IPS DF 4.7 (cell line): ENCODE results near the gene MRAS.
"Not testable (repeated sequence)": the region's sequence is repeated elsewhere in the genome, so short reads cannot be mapped to it uniquely, and the experiment has no call there.

Experiments
- DNase-seq: peaks from one replicate; pipeline ENCODE4 v3.0.0-alpha.2; 2013; ENCODE audit warnings: low spot score; ENCODE audit errors: extremely low read depth

Gene MRAS

DNA sequence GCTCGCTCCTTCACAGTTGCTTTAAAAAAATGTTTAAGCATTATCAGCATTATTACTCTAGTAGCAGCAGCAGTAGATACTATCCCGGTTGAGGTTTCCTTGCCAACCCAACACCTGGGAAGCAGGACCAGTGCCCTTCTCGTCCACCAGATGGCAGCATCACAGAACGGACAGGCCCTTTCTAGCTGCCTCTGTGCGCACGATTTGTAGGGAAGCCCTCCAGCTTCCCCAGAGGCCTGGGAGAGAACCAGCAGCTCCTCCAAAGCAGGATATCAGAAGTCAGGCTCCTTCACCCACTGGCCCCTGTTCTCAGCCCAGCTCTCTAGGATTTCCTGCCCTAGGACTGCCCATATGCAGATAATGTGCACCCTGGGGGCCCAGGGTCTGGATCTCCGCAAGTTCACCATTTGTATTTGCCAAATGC is 69.2 kb downstream of the MRAS start:
- peak; percentile 84 for DNase-seq

DNA sequence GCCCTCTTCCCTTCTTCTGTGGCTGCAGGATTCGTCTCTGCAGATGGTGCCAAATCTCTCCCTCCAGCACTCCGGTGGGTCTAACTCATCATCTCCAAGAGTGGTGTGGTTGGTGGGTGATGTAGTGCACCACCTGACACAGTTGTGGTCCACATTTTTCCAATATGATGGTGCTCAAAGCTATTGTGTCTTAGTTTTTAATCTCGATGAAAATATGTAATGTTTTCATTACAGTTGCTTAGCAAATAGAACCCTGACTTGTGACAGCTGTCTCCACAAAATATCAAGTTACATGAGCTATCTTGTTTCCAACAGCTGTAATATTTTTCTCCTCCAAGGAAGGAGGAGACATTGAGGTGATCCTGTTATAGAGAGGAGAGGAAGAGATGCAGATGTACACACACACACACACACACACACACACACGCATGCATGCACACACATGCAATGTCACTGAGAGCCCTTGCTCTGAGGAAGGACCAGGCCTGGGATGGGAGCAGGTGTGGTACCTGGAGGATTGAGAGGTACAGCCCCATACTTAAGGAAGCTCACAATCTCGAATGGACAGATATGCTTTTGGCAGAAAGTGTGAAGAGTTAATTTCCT is 70.3 kb downstream of the MRAS start:
- no peak for DNase-seq

DNA sequence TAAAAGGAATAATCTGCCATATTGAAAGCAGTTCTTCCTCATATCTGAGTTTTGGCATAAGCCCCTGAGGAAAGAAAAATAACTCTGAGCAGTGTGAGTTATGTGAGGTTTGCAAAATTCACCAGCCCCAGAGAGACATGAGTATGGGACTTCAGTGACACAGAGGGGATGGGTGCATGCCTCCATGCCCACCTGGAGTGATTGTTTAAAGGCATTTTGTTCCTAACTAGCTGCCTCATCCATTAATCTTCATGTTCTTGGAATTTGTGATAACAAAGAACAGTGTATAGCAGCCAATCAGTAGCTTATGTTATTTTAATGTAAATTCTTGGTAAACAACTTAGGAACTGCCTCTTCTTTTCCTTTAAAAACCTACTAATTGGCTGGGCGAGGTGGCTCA is 74.9 kb downstream of the MRAS start:
- no peak for DNase-seq

DNA sequence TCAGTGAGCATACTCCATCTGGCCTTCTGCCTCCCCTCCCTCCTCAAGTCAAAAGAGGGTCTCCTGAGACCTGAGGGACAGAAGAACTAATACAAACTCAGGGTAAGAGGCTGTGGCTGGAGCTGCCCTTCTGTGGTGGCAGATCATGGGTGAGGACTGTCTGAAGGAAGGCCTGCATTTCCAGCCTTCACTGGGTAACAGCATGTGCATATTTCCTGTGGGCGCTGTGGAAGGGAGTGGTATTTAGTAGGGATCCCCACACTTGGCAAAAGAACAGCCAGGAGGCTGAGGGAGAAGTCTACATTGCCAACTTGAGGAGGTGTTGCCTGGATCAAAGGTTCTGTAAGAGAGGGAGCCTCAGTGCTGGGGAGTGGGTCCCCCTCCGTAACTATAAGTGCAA is 75.9 kb downstream of the MRAS start:
- DNase-seq = no peak

DNA sequence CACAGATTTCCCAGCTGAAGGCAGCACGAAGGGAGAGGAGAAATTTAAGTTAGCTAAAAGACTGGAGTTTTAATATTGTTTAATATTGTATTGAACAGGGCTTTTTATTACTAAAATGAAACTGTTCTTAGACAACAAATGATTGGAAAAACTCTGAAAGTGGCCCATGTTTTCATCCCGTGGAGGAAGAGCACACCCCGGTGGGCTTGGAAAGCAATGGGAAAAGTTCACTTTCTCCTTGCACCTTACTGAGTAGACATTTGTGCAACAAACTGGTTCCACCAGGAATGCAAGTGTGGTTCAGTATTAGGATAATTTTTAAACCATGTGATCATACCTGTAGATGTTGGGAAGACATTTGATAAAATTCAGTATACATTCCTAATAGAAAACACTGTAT is 77.8 kb downstream of the MRAS start:
- DNase-seq = no peak

DNA sequence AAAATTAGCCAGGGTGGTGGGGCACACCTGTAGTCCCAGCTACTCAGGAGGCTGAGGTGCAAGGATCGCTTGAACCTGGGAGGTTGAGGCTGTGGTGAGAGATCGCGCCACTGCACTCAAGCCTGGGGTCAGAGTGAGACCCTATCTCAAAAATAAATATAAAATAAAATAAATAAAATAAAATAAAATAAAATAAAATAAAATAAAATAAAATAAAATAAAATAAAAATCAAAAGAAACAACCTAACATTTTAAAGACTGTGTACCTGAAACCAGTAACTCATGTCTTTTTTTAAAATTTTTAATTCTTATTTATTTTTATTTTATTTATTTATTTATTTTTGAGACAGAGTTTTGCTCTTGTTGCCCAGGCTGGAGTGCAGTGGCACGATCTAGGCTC is 78.4 kb downstream of the MRAS start:
- not testable (repeated sequence) for DNase-seq

DNA sequence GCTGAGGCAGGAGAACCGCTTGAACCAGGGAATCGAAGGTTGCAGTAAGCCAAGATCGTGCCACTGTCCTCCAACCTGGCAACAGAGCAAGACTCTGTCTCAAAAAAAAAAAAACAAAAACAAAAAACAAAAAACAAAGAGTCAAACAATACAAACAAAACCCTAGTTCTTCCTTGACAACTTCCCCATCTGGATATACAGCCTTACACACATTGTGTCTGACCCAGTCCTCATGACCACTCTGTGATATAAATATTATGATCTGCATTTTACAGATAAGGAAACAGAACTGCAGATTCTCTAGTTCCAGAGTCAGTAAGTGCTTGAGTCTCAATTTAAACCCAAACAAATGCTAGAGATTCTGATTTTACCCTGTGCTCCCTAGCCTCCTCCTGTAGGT is 81.3 kb downstream of the MRAS start:
- DNase-seq = no peak

DNA sequence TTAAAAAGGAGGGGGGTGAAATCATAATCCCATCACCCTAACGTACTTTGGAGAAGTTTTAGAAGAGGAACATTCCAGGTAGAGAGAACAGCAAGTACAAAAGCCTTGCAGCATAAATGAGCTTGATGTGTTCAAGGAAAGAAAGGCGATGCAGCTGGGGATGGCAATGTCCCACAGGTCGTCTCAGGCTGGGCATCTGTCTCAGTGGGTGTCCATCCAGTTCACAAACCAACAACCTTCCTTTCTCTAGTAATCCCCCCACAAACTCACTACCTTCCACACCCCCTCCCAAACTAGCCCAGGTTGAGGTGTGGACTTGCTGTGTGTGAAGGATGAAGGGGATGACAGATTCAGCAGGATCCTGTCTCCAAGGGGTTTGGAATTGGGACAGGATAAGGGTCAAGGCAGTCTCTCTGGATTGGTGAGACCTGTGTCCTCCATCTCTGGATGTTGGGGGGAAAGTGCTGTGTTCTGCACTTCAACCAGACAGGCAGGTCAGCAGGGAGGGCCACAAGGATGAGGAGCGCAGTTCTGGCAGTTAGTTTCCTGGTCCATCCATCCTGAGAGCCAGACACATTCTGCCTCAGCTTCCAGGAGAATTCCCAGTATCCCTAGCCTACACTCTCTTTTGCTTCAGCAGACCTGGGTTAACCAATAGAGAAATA is 84.3 kb downstream of the MRAS start:
- DNase-seq = no peak

DNA sequence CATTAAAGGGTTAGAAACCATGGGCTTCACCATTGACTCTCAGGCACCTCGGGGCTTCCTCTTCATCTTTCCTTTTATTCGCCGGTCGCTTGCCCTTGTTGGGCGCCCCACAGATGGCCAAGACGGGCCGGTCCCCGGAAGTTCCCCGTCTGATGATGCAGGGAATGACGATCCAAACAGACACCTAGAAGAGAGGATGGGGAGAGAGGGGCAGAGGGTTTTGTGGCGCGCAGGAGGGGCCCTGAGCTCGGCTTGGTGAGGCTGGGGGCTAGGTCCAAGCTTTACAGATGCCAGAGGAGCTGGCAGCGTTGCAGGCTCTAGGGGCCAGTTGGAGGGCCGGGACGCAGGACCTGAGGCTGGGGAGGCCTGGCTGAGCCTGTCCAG is 85.5 kb downstream of the MRAS start:
- no peak for DNase-seq

DNA sequence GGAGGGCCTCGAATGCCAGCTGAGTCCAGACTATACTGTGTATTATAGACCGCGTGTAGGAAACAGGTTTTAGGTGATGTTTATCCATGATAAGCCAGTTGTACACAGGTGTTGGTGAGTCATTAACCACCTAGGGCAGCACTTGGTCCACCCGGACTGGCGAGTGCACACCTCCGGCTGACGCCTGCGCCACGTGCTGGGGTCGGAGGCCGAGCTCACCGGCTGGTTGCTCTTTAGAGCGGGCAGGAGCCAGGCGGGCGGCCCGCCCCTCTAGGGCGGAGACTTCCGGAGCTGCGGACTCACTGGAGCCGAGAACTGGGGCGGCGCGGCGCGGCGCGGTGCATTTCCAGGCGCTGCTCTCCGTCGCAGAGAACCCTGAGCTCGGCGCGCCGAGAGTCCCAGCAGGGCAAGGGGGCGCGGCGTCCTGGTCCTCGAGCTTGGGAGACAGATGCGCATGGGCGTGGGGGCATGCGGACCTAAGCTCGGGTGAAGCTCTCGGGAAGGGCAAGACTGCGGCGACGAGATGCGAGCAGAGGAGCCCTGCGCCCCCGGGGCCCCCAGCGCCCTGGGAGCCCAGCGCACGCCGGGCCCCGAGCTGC is 86.0 kb downstream of the MRAS start, which contains the start of gene ESYT3:
TSS of gene ESYT3 (plus strand) at position 341 of the 599 bp plus-strand sequence. CDS start at position 524, 183 bp downstream.
- no peak for DNase-seq

DNA sequence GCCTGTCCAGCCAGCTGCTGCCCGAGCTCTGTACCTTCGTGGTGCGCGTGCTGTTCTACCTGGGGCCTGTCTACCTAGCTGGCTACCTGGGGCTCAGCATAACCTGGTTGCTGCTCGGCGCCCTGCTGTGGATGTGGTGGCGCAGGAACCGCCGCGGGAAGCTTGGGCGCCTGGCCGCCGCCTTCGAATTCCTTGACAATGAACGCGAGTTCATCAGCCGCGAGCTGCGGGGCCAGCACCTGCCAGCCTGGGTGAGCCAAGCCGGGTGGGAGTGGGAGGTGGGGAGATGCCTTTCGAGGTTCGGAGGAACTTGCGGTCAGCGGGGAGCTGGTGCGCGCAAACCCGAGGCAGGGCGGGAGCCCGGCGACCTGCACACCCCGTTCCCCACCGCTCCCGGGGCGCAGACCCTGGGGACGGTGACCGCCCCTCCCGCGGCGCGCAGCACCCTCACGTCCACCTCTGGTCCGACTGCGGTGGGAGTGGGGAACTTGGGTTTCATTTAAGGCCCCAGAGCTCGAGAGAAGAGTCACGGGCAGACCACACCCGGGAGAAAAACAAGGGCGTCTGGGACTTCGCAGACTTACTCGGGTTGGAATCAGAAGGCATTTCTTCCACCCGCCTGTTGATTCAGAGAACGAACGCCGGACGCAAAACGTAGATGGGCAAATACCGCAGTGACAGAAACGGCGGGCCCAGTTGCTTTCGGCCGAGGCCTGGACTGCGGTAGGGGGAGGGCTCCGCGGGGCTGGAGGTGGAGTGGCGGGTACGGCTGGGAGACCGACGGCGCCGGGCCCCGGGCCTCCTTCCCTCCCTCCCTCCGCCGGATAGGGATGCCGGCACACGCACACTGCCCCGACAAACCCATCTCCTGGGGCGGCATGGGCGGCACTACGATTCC is 86.7 kb downstream of the MRAS start:
- DNase-seq = no peak

DNA sequence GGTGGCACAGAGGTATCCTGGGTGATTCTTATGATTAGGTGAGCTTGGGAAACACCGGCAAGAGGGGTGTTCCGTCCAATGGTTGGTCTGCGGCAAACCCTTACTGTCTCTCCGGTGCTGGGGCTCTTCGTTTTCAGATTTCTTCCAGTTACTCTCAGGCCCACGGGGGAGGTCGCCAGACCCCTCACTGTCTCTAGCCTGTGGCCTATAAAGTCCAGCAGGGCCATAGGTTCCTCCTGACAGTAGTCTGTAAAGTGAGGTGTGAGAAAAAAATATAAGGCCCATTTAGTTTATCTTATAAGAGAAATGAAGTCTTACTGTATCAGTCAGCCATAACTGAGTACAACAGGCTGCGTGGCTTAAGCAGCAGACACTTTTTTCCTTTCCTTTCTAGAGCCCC is 87.5 kb downstream of the MRAS start:
- DNase-seq = no peak

DNA sequence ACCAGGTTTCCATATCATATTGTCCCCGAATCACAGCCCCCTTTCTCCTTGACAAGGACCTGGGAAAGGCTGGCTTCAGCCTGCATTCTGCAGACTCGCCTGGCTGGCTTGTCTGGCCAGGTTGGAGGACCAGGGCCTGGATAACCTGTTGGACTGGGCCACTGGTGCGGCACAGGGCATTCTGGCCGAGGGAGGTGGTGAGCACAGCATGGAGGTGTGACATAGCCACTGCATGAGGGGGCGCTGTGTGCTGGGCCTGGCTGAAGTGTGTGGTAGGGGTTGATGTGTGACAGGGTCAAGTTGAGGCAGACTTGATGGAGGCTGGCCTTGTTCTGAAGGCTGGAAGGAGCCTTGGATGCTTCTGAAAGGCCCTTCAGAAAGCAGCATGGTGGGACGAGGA is 88.9 kb downstream of the MRAS start:
- DNase-seq = no peak

DNA sequence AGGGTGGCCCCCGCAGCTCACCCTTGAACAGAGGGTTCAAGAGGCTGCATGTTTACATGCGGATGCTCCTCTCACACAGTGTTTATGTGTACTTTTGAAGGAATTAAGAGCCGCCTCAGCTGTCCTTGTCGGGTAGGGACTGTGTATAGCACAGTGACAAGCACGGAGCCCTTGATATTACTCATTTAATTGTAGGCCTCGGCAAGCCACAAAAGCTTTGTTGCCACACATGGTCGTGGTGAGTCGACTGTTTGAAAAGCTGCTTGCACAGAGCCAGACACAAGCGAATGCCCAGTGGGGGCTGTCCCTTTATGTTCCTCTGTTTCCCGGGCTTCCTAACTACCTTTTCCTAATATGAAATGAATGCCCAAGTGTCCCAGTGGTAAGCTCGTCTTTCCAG is 90.5 kb downstream of the MRAS start:
- DNase-seq = no peak

DNA sequence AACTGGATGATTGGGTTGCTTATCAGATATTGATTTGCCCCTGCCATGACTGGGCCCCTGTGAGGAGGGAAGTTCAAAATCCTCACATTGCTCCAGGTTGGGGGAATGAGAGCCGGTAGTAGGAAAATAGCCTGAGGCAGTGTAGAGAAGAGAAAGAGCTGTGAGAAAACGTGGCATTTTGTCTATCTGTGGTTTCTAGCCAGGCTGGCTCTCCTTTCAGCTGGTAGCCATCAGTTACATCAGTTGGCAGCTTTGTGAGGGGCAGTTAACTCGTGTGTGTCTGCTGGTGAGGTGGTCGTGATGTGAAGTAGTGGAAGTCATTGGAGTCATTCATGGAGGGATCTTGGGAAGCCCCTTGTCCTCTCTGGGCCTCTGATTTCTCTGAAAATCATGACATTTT is 91.3 kb downstream of the MRAS start:
- DNase-seq = no peak

DNA sequence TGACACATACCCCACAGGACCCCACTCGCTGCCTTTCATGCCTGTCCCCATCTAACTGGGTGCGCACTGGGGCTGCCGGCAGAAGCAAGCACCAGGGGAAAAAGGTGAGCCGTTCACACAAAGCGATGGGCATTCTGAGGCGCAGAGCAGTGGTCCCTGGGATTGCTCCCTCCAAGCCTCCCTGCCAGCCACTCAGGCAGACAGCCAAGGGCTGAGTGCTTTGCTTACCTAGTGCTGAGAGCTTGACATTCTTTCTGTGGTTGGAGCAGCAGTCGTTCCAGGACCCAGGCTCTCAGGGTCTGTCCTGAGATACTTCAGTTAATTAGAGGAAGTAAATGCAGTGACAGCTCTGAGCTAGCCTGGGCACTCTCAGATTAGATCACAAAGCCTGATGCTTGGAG is 91.7 kb downstream of the MRAS start:
- DNase-seq = no peak

DNA sequence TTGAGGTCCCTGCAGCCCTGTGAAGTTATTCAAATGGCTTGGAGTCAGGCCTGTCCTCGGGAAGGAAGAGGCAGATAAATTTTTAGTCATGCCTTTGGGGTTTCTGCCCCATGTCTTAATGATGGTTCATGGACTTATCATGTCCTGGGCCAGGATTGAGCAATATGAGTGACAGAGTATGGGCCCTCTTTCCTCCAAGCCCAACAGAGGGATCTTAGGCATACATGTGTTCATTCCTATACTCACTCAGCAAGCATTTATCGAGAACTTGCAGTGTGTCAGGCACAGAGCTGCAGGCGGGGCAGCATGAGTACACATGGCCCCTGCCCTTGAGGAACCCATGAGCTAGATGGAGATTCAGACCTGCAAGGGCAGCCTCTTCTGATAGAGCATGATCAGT is 92.2 kb downstream of the MRAS start:
- no peak for DNase-seq

DNA sequence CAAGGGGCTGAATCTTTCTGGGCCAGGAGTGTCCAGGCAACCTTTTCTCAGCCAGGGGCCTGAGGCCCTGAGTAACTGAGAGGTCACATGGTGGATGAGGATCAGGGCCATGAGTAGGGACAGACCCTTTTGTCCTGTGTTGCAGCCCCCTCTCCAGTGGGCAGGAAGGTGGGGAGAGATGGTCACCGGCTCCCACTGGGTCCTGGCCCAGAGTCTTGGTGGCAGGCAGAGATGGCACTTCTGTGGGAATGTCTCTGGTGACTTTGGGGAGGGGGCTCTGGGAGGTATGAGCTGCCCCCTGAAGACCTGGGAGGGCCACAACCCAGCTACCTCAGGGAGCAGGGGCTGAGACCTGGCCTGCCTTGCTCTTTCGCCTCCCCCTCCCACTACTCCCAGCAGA is 92.9 kb downstream of the MRAS start:
- DNase-seq = no peak

DNA sequence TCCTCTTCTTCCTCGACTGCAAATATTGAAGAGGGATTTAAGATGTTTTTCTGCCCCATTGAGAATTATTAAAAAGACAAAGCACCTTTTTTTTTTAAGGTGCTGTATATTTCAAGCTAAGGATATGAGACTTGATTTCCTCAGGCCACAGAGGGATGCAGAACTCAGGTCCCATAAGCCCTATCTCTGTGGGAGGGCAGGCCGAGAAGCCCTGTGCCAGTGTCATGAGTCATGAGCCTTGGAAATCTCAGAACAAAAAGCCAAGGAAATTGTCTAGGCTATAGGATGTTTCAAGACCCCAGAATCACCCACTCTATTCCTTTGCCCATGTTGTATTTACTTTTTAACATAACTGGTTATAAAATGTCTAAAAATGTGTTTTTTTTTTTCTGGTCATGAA is 93.4 kb downstream of the MRAS start:
- no peak for DNase-seq

DNA sequence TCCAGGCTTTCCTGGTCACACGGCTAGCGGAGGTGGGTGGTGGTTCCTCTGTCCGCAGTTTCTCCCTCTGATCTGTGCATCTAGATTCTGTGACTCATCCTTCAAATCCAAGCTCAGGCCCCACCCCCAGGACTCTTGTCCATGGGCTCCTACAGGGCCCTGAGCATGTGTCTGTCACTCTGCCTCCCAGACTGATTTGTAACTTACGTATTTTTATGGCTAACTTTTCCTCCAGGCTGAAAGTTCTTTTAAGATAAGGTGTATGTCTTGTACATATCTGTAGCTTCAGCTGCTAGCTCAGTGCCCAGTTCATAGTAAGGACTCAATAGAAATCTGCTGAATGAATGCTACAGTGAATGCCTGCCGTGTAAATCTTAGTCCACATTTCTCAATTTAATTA is 94.1 kb downstream of the MRAS start:
- DNase-seq = no peak

DNA sequence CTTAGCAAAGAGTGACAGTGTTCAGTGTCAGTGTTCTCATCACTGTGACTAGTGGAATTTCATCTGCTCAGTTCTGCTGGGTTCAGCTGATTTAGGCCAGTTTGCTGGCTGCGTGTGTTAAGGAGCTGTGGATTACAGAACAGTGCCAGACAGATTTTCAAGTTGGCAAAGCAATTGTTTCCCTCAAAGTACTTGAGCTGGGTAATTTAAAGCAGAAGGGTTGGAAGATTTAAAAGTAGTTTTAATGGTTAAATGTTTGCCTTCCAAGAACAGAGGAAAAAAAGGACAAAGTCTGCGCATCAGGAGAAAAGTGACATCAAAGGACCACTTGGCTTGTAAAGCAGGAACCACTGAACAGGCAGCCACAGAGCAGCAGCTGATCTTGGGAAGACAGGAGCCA is 94.7 kb downstream of the MRAS start:
- DNase-seq = no peak
